Measurements from ENCODE around the gene TATDN3. TPM values are rescaled to one million over a fixed set of nuclear protein-coding genes. Genes with fewer than 3 reads are reported as not detected.
A peak's percentile ranks its signal among the peaks of the same experiment; 100 is the strongest.

The TATDN3 gene
- total RNA-seq, 1 experiment from 2014 or later, result 10.3 TPM

- no peaks in the 10 kb centered on the region for H3K9me3 Mint-ChIP-seq (ENCODE audit: low read depth, unreplicated experiment)
- no peak for DNase-seq
Observed at GRCh38 chr1:212816567-212817278, 25.0 kb downstream of the TATDN3 start.

DNA sequence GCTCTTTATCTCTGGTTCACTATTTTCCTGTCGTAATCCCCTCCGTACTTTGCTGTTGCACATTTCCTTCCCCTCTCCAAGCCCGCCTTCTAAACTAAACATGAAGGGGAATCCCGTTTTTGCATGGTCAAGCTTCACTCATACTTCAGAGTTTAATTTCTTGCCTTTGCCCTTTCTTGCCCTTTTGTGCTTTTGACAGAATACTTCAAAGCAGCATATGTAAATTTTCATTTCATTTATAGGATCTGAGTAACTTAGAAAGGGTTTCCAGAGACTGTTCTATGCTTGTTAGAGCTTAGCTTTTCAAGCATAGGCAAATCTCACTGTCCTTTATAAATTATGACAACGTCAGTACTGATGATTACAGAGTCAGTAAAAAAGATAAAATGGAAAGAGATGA is 28.0 kb downstream of the TATDN3 start:
- H3K9me3 Mint-ChIP-seq (ENCODE audit: low read depth, unreplicated experiment), result peaks cover 7% of the 10 kb centered on the region
- H3K4me1 Mint-ChIP-seq (ENCODE audit: low read depth, unreplicated experiment), result peaks cover 9% of the 10 kb centered on the region
- CTCF ChIA-PET, result interaction anchor here (1.6 kb wide), 1 partner anchor 14 kb away, joined by 7 read pairs; no protein-coding TSS in a partner anchor
- no TSS peak for BruUV-seq (replicated peaks)
- intact Hi-C loops (cut with micrococcal nuclease; ENCODE audit: unreplicated experiment), result loop anchor here (5.0 kb wide), 1 partner anchor 193 kb away; no protein-coding TSS in a partner anchor
- no peak for DNase-seq
- peaks cover 4% of the 10 kb centered on the region for H3K36me3 Mint-ChIP-seq (ENCODE audit: insufficient read depth, unreplicated experiment)
- H3K27ac Mint-ChIP-seq (ENCODE audit: unreplicated experiment), result no peak overlapping the region
- no peaks in the 10 kb centered on the region for H3K27me3 Mint-ChIP-seq (ENCODE audit: unreplicated experiment)
- TF ChIP-seq, protein P1, sequence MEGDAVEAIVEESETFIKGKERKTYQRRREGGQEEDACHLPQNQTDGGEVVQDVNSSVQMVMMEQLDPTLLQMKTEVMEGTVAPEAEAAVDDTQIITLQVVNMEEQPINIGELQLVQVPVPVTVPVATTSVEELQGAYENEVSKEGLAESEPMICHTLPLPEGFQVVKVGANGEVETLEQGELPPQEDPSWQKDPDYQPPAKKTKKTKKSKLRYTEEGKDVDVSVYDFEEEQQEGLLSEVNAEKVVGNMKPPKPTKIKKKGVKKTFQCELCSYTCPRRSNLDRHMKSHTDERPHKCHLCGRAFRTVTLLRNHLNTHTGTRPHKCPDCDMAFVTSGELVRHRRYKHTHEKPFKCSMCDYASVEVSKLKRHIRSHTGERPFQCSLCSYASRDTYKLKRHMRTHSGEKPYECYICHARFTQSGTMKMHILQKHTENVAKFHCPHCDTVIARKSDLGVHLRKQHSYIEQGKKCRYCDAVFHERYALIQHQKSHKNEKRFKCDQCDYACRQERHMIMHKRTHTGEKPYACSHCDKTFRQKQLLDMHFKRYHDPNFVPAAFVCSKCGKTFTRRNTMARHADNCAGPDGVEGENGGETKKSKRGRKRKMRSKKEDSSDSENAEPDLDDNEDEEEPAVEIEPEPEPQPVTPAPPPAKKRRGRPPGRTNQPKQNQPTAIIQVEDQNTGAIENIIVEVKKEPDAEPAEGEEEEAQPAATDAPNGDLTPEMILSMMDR (IDR thresholded peaks at IDR 0.05; ENCODE audit: unreplicated experiment), result no peak
- no peak overlapping the region for H3K4me3 Mint-ChIP-seq (ENCODE audit: low read depth, unreplicated experiment)

More at GRCh38 chr1:212816567-212817278, 25.0 kb downstream of the TATDN3 start:
- Mint-ChIP-seq H3K27ac (ENCODE audit: unreplicated experiment) (peak overlapping the region; percentile 12), H3K36me3 (ENCODE audit: insufficient read depth, unreplicated experiment) (no peaks in the 10 kb centered on the region), H3K4me1 (ENCODE audit: low read depth, unreplicated experiment) (peaks cover 9% of the 10 kb centered on the region), H3K27me3 (ENCODE audit: unreplicated experiment) (no peaks in the 10 kb centered on the region), H3K4me3 (ENCODE audit: low read depth, unreplicated experiment) (peak overlapping the region; percentile 0)
- CTCF ChIA-PET, result interaction anchor here (1.0 to 2.1 kb wide), 3 partner anchors 16 to 41 kb away, joined by 3 to 5 read pairs (median 4); partner anchors contain the start of gene FLVCR1
- intact Hi-C loops (cut with micrococcal nuclease; ENCODE audit: unreplicated experiment), result loop anchor here (5.0 kb wide), 1 partner anchor 196 kb away; no protein-coding TSS in a partner anchor
- BruUV-seq (replicated peaks), result no TSS peak
- TF ChIP-seq, protein P1 (IDR thresholded peaks at IDR 0.05; ENCODE audit: unreplicated experiment), result no peak

GRCh38 chr1:212820969-212821368 is 29.3 kb downstream of the TATDN3 start:
- no peaks in the 10 kb centered on the region for H3K27me3 Mint-ChIP-seq (ENCODE audit: unreplicated experiment)
- H3K4me3 Mint-ChIP-seq (ENCODE audit: low read depth, unreplicated experiment), result no peak overlapping the region
- no peak overlapping the region for H3K27ac Mint-ChIP-seq (ENCODE audit: unreplicated experiment)
- H3K9me3 Mint-ChIP-seq (ENCODE audit: low read depth, unreplicated experiment), result peaks cover 12% of the 10 kb centered on the region
- H3K36me3 Mint-ChIP-seq (ENCODE audit: insufficient read depth, unreplicated experiment), result peaks cover 4% of the 10 kb centered on the region
- intact Hi-C loops (cut with micrococcal nuclease; ENCODE audit: unreplicated experiment), result no loop called here
- peaks cover 9% of the 10 kb centered on the region for H3K4me1 Mint-ChIP-seq (ENCODE audit: low read depth, unreplicated experiment)
- TF ChIP-seq, protein P1 (IDR thresholded peaks at IDR 0.05; ENCODE audit: unreplicated experiment), result no peak
- CTCF ChIA-PET, result interaction anchor here (1.0 to 1.1 kb wide), 2 partner anchors 13 to 37 kb away, joined by 3 read pairs; no protein-coding TSS in a partner anchor
- BruUV-seq (replicated peaks), result no TSS peak
- no peak for DNase-seq

DNA sequence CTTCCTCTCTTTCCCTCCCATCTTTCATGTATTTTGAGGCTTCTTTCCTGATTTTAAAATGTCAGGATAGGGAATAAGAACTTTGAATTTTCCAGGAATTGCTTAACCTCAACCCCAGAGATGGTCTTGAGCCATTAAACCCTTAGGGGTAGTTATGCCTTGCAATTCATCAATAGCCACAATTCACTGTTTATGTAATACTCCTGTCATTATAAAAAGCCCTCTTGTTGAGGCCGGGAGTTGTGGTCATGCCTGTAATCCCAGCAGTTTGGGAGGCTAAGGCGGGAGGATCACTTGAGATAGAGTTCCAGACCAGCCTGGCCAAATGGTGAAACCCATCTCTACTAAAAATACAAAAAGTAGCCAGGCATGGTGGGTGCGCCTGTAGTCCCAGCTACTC is 31.3 kb downstream of the TATDN3 start:
- intact Hi-C loops (cut with micrococcal nuclease; ENCODE audit: unreplicated experiment), result no loop called here
- DNase-seq, result no peak
- Mint-ChIP-seq H3K27ac (ENCODE audit: unreplicated experiment) (no peak overlapping the region), H3K4me3 (ENCODE audit: low read depth, unreplicated experiment) (no peak overlapping the region), H3K9me3 (ENCODE audit: low read depth, unreplicated experiment) (peaks cover 20% of the 10 kb centered on the region), H3K36me3 (ENCODE audit: insufficient read depth, unreplicated experiment) (peaks cover 4% of the 10 kb centered on the region), H3K27me3 (ENCODE audit: unreplicated experiment) (no peaks in the 10 kb centered on the region), H3K4me1 (ENCODE audit: low read depth, unreplicated experiment) (no peaks in the 10 kb centered on the region)
- TF ChIP-seq, protein P1 (IDR thresholded peaks at IDR 0.05; ENCODE audit: unreplicated experiment), result no peak
- no TSS peak for BruUV-seq (replicated peaks)
- CTCF ChIA-PET, result no interaction called here
